GM18520 (cell line): ENCODE measurements around the gene SLC35B1.

Experiments used
- ATAC-seq: cut with Tn5 transposase; IDR thresholded peaks from one replicate; pipeline ENCODE4 v1.9.1; 2021; ENCODE audit not compliant: unreplicated experiment

Gene SLC35B1

GRCh38 chr17:49707608-49708514 lies at the start of gene SLC35B1:
SLC35B1 (minus strand) TSS chr17:49707964; CDS start chr17:49707833, 131 bp downstream.
- peak; percentile 84 for ATAC-seq

- no peak for ATAC-seq
Measured at GRCh38 chr17:49757151-49757777, 49.5 kb upstream of the SLC35B1 start.

GRCh38 chr17:49756323-49757150 lies 48.8 kb upstream of the SLC35B1 start:
- ATAC-seq: no peak

GRCh38 chr17:49755663-49756283 lies 48.0 kb upstream of the SLC35B1 start:
- ATAC-seq: no peak

GRCh38 chr17:49753959-49754391 lies 46.2 kb upstream of the SLC35B1 start:
- no peak for ATAC-seq

- ATAC-seq: no peak
Measured at GRCh38 chr17:49752508-49752907, 44.7 kb upstream of the SLC35B1 start.

GRCh38 chr17:49749730-49750129 lies 42.0 kb upstream of the SLC35B1 start:
- ATAC-seq: no peak

GRCh38 chr17:49748791-49749190 lies 41.0 kb upstream of the SLC35B1 start:
- peak; percentile 72 for ATAC-seq

GRCh38 chr17:49748223-49748622 lies 40.5 kb upstream of the SLC35B1 start:
- ATAC-seq: no peak

- no peak for ATAC-seq
Measured at GRCh38 chr17:49747632-49748031, 39.9 kb upstream of the SLC35B1 start.

- ATAC-seq: peak; percentile 40
Measured at GRCh38 chr17:49746791-49747490, 39.2 kb upstream of the SLC35B1 start.

GRCh38 chr17:49745175-49746139 lies 37.7 kb upstream of the SLC35B1 start:
- no peak for ATAC-seq

GRCh38 chr17:49742166-49742638 lies 34.4 kb upstream of the SLC35B1 start:
- ATAC-seq: no peak

GRCh38 chr17:49741692-49742076 lies 33.9 kb upstream of the SLC35B1 start:
- ATAC-seq: no peak

GRCh38 chr17:49741009-49741691 lies 33.4 kb upstream of the SLC35B1 start:
- ATAC-seq: peak; percentile 31

- peak; percentile 51 for ATAC-seq
Measured at GRCh38 chr17:49739641-49740271, 32.0 kb upstream of the SLC35B1 start.

- ATAC-seq: no peak
Measured at GRCh38 chr17:49738456-49739163, 30.8 kb upstream of the SLC35B1 start.
